ENCODE measurements around the gene LIPG.

GRCh38 chr18:49646873-49647272, 85.0 kb downstream of the LIPG start:
- TF ChIP-seq POLR2A (IDR thresholded peaks at IDR 0.05; ENCODE audit: low read length), result no peak
- no peak for TF ChIP-seq BHLHE40 (IDR thresholded peaks at IDR 0.05; ENCODE audit: low read depth, low read length)
- TF ChIP-seq MAFK (IDR thresholded peaks at IDR 0.05; ENCODE audit: partially characterized antibody), result no peak
- no peak for TF ChIP-seq GATA3 (IDR thresholded peaks at IDR 0.05; ENCODE audit: borderline replicate concordance)
- TF ChIP-seq EP300 (IDR thresholded peaks at IDR 0.05), result no peak
- TF ChIP-seq CTCF (IDR thresholded peaks at IDR 0.05), result no peak

All from A549 (cell line).